WTC11 (cell line): ENCODE measurements around the gene CACTIN. TPM values are rescaled to one million over a fixed set of nuclear protein-coding genes. Genes with fewer than 3 reads are reported as not detected.

Experiments
- ATAC-seq: fragments of 200-7000 bp; cut with Tn5 transposase; 2 replicates; pipeline ENCODE4 v1.10.0; 2021; ENCODE audit warnings: mild to moderate bottlenecking, moderate library complexity
- CTCF ChIA-PET: fragments of 300-600 bp; sonication (Branson Sonifier 250); formaldehyde crosslinking; loops from one replicate; lab custom pipeline; 2021; ENCODE audit warnings: antibody characterized with exemption; lab: Charles Lee
- POLR2A ChIA-PET: fragments of 350-600 bp; sonication (Branson Sonifier 250); formaldehyde crosslinking; loops from one replicate; lab custom pipeline; 2021; ENCODE audit warnings: antibody characterized with exemption; lab: Charles Lee
- DNase-seq: peaks from one replicate; pipeline ENCODE4 v3.0.0; 2021; ENCODE audit warnings: low spot score
- H3K27ac Mint-ChIP-seq: 2 replicates; pipeline ENCODE4 v1.8.0; 2021; ENCODE audit warnings: mixed read lengths
- H3K27me3 Mint-ChIP-seq: 2 replicates; pipeline ENCODE4 v1.8.0; 2021; ENCODE audit warnings: low read depth, mild to moderate bottlenecking, moderate library complexity, mixed read lengths
- H3K36me3 Mint-ChIP-seq: 2 replicates; pipeline ENCODE4 v1.8.0; 2021; ENCODE audit warnings: mixed read lengths
- H3K4me1 Mint-ChIP-seq: 2 replicates; pipeline ENCODE4 v1.8.0; 2022; ENCODE audit warnings: mixed read lengths
- H3K4me3 Mint-ChIP-seq: 2 replicates; pipeline ENCODE4 v1.8.0; 2021; ENCODE audit warnings: mild to moderate bottlenecking, moderate library complexity, mixed read lengths
- H3K9me3 Mint-ChIP-seq: 2 replicates; pipeline ENCODE4 v1.8.0; 2021; ENCODE audit warnings: mixed read lengths
- ATF3 ChIP-seq: sonication (generic); formaldehyde crosslinking; conservative IDR thresholded peaks from 2 replicates; pipeline ENCODE4 v1.8.1; 2022; ENCODE audit warnings: mild to moderate bottlenecking, missing genetic modification reagents
- ELF4 ChIP-seq: sonication (generic); formaldehyde crosslinking; IDR thresholded peaks from 2 replicates; pipeline ENCODE4 v1.8.1; 2022; ENCODE audit warnings: low read depth, mild to moderate bottlenecking, moderate library complexity, missing genetic modification reagents
- ESRRA ChIP-seq: sonication (generic); formaldehyde crosslinking; IDR thresholded peaks from 2 replicates; pipeline ENCODE4 v1.8.1; 2022; ENCODE audit warnings: mild to moderate bottlenecking, missing genetic modification reagents, borderline replicate concordance
- NFATC4 ChIP-seq: fragments of 250-450 bp; sonication (Bioruptor Pico); IDR thresholded peaks from 2 replicates; pipeline ENCODE4 v1.9.0; 2021; ENCODE audit warnings: mild to moderate bottlenecking
- NFE2L1 ChIP-seq: sonication (generic); formaldehyde crosslinking; IDR thresholded peaks from 2 replicates; pipeline ENCODE4 v1.8.1; 2023; ENCODE audit warnings: missing genetic modification reagents
- SP1 ChIP-seq: sonication (generic); formaldehyde crosslinking; conservative IDR thresholded peaks from 2 replicates; pipeline ENCODE4 v1.8.1; 2022; ENCODE audit warnings: missing genetic modification reagents
- TEAD1 ChIP-seq: sonication (generic); formaldehyde crosslinking; IDR thresholded peaks from 2 replicates; pipeline ENCODE4 v1.8.0; 2022; ENCODE audit warnings: mild to moderate bottlenecking, missing genetic modification reagents
- ZNF121 ChIP-seq: sonication (generic); formaldehyde crosslinking; IDR thresholded peaks from 2 replicates; pipeline ENCODE4 v1.8.0; 2023; ENCODE audit warnings: missing genetic modification reagents
- ZNF317 ChIP-seq: sonication (generic); formaldehyde crosslinking; IDR thresholded peaks from 2 replicates; pipeline ENCODE4 v1.8.1; 2023; ENCODE audit warnings: low read depth, mild to moderate bottlenecking, moderate library complexity, missing genetic modification reagents, borderline replicate concordance
- ZNF425 ChIP-seq: fragments of 250-450 bp; sonication (Bioruptor Pico); conservative IDR thresholded peaks from 2 replicates; pipeline ENCODE4 v1.9.0; 2021; ENCODE audit warnings: mild to moderate bottlenecking
- total RNA-seq: library from RNA; stranded (reverse); gene quantifications from 3 replicates; pipeline ENCODE4 v1.2.3, GENCODE V29; 2021
- TF ChIP-seq, protein P1 (sequence below): sonication (generic); formaldehyde crosslinking; IDR thresholded peaks from 2 replicates; pipeline ENCODE4 v1.8.1; 2023; ENCODE audit warnings: mild to moderate bottlenecking, missing genetic modification reagents
- TF ChIP-seq, protein P2 (sequence below): sonication (generic); formaldehyde crosslinking; IDR thresholded peaks from 2 replicates; pipeline ENCODE4 v1.8.1; 2023; ENCODE audit warnings: mild to moderate bottlenecking, missing genetic modification reagents, borderline replicate concordance

The CACTIN gene
- total RNA-seq, 1 experiment from 2014 or later: 42.2 TPM

- TF ChIP-seq SP1 (CRISPR knock-in tag) (no peak), ZNF425 (CRISPR knock-in tag) (no peak), TEAD1 (CRISPR knock-in tag) (no peak), ATF3 (CRISPR knock-in tag) (no peak), ZNF317 (CRISPR knock-in tag) (no peak), ELF4 (CRISPR knock-in tag) (no peak)
Observed at GRCh38 chr19:3658870-3659745, 32.5 kb upstream of the CACTIN start (continued).

DNA sequence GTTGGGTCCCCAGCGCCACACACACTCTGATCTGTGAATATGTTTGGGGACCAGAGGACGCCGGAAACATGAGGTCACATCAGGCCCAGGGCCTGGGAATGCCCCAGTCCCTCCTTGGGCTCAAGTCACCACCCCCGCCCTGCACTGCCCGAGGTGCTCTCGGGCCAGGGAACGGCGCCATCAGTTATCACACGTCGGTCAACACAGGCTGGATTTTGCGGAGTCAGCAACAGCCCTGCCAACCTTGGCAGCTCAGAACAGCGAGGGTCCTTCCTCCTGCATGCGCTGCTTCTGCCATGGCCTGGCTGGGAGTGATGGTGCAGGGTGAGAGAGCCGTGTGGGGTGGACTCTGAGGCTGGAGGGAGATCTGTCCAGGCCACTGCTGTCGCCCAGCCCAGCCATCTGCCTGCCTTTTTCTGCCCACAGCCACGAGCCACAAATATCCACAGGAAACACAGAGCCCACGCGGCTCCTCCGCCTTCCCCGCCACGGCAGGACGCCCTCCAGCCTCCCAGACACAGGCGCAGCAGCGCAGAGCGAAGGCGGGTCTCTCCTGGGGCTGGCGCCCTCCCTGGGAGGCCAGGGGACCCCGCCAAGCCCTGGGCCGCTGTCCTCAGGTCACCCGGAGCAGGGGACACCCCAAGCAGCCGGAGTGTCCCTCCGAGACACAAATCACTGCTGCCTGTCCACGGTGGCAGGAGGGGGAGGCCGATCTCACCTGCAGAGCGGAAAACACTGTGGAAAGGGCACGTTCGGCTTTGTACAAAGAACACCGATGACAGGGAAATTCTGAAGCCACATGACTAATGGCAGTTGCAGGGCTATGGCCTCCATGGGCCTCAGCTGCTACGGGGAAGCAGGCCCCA, 31.6 kb upstream of the CACTIN start:
- Mint-ChIP-seq H3K27ac (peak overlapping the region; percentile 27; the same call in 1 of the 2 replicates), H3K4me3 (no peak overlapping the region), H3K36me3 (peaks cover 19% of the 10 kb centered on the region), H3K27me3 (no peaks in the 10 kb centered on the region), H3K9me3 (no peaks in the 10 kb centered on the region), H3K4me1 (no peaks in the 10 kb centered on the region)
- ATAC-seq (no peak), DNase-seq (no peak)
- ChIA-PET CTCF (interaction anchor here (0.6 kb wide), 1 partner anchor 50 kb away, joined by 3 read pairs; no protein-coding TSS in a partner anchor), POLR2A (no interaction called here)
- TF ChIP-seq, protein P1, sequence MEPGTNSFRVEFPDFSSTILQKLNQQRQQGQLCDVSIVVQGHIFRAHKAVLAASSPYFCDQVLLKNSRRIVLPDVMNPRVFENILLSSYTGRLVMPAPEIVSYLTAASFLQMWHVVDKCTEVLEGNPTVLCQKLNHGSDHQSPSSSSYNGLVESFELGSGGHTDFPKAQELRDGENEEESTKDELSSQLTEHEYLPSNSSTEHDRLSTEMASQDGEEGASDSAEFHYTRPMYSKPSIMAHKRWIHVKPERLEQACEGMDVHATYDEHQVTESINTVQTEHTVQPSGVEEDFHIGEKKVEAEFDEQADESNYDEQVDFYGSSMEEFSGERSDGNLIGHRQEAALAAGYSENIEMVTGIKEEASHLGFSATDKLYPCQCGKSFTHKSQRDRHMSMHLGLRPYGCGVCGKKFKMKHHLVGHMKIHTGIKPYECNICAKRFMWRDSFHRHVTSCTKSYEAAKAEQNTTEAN (CRISPR knock-in tag): no peak
- TF ChIP-seq ZNF317 (CRISPR knock-in tag) (no peak), ZNF121 (no peak), ESRRA (no peak)

- Mint-ChIP-seq H3K4me3 (no peak overlapping the region), H3K9me3 (no peaks in the 10 kb centered on the region), H3K36me3 (peaks cover 17% of the 10 kb centered on the region), H3K27ac (no peak overlapping the region), H3K4me1 (no peaks in the 10 kb centered on the region)
- TF ChIP-seq NFATC4 (CRISPR knock-in tag) (no peak), NFE2L1 (CRISPR knock-in tag) (no peak)
- TF ChIP-seq, protein P2, sequence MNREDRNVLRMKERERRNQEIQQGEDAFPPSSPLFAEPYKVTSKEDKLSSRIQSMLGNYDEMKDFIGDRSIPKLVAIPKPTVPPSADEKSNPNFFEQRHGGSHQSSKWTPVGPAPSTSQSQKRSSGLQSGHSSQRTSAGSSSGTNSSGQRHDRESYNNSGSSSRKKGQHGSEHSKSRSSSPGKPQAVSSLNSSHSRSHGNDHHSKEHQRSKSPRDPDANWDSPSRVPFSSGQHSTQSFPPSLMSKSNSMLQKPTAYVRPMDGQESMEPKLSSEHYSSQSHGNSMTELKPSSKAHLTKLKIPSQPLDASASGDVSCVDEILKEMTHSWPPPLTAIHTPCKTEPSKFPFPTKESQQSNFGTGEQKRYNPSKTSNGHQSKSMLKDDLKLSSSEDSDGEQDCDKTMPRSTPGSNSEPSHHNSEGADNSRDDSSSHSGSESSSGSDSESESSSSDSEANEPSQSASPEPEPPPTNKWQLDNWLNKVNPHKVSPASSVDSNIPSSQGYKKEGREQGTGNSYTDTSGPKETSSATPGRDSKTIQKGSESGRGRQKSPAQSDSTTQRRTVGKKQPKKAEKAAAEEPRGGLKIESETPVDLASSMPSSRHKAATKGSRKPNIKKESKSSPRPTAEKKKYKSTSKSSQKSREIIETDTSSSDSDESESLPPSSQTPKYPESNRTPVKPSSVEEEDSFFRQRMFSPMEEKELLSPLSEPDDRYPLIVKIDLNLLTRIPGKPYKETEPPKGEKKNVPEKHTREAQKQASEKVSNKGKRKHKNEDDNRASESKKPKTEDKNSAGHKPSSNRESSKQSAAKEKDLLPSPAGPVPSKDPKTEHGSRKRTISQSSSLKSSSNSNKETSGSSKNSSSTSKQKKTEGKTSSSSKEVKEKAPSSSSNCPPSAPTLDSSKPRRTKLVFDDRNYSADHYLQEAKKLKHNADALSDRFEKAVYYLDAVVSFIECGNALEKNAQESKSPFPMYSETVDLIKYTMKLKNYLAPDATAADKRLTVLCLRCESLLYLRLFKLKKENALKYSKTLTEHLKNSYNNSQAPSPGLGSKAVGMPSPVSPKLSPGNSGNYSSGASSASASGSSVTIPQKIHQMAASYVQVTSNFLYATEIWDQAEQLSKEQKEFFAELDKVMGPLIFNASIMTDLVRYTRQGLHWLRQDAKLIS: no peak
- TF ChIP-seq, all 79 proteins: peak for 0
- ATAC-seq (no peak), DNase-seq (no peak)
- H3K27me3 Mint-ChIP-seq: no peaks in the 10 kb centered on the region
- POLR2A ChIA-PET: no interaction called here
- CTCF ChIA-PET: interaction anchor here (0.6 to 1.0 kb wide), 2 partner anchors 51 to 330 kb away, joined by 3 to 6 read pairs; no protein-coding TSS in a partner anchor
Observed at GRCh38 chr19:3657395-3657769, 30.8 kb upstream of the CACTIN start.
